GM10266 (cell line): ENCODE measurements around the gene UBE2D2.

ENCODE experiments used
- DNase-seq: peaks from one replicate; pipeline ENCODE4 v3.0.0; 2012; ENCODE audit errors: extremely low spot score
- CTCF ChIP-seq: IDR thresholded peaks from 2 replicates; pipeline ENCODE4 v1.5.1; 2012; ENCODE audit warnings: mild to moderate bottlenecking, low read depth; ENCODE audit not compliant: control insufficient read depth, insufficient read depth; ENCODE audit errors: missing control alignments

UBE2D2 gene

GRCh38 chr5:139557811-139558210, 3.3 kb upstream of the UBE2D2 start:
- no peak for TF ChIP-seq CTCF
- DNase-seq, result no peak

- peak; percentile 56 for DNase-seq
- TF ChIP-seq CTCF, result no peak
These were observed 714 bp downstream of the UBE2D2 start for GRCh38 chr5:139561655-139562451.

DNA sequence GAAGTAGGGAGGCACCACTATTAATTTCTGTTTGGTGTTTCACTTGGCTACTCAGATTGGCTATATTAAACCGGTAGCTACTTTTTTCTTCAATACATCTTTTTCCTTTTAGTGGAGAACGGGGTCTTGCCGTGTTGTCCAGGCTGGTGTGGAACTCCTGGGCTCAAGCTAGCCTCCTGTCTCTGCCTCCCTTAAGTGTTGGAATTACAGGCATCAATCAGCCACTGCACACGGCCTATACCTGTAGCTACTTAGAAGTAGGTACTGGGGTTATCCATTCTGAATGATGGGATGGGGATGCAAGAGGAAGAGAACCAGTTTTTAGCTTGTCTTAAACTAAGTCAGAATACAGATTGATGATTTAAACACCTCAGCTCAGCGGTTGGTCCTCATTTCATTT, 1.7 kb downstream of the UBE2D2 start:
- DNase-seq, result no peak
- no peak for TF ChIP-seq CTCF

GRCh38 chr5:139565411-139566305, 4.5 kb downstream of the UBE2D2 start:
- DNase-seq, result peak; percentile 78
- TF ChIP-seq CTCF, result no peak

DNA sequence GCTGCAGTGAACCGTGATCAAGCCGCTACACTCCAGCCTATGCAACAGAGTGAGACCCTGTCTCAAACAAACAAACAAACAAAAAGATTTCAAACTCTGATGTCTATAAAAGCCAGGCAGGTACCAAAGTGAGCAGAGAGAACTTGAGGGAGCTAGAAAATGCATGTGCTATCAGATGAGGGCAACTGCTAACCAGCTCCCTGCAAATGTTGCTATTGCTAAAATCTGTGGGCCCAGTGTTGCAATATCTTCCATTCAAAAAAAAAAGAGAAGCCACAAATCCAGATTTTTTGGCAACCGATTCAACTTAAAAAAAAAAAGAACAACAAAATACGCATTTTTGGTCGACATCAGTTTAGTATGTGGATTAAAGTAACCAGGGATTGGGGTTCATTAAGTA, 5.5 kb downstream of the UBE2D2 start:
- no peak for DNase-seq

DNA sequence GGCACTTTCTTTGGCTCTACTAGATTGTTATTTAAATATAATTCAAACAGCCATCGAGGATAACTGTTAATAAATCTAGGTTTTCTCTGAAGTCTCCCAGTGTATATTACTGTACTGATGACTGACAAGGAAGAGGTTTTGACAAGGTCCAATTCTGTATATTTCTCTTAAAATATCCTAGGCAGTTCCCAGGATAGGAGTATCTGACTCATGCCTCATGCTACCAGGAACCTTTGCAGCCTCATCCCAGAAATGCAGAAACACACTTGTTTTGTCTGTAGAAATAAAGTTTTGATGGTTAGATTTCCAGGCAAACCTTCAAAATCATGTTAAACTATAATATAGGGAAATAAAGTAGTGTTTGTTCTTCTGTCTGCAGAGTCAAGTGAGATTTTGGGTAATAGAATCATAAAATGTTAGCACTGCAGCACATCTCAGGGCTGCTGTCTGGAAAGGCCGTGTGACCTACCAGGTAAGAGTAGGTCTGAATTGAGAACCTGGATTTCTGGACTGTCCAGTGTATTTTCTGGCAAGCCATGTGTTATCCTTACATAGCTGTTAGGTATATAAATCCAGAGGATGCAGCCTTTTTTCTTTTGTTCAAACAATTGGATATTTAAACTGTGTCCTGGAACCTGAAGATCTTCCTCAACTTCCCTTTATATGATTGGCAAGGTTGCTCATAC, 8.3 kb downstream of the UBE2D2 start:
- no peak for DNase-seq
- no peak for TF ChIP-seq CTCF

More for the DNA sequence above, 5.5 kb downstream of the UBE2D2 start:
- no peak for TF ChIP-seq CTCF
